SJSA1 (cell line): ENCODE measurements around the gene GRAMD4. TPM values are rescaled to one million over a fixed set of nuclear protein-coding genes. Genes with fewer than 3 reads are reported as not detected.
"Not testable (repeated sequence)": the region's sequence is repeated elsewhere in the genome, so short reads cannot be mapped to it uniquely, and the experiment has no call there.

Source experiments
- DNase-seq, 2 experiments: peaks; one replicate each; pipeline ENCODE4 v3.0.0-alpha.2; 2015 to 2020; ENCODE audit warnings: low spot score in 2 of 2, low read depth in 1 of 2
- H3K27ac ChIP-seq: fragments of 250-450 bp; sonication (Bioruptor Pico); 2 replicates; pipeline ENCODE4 v1.5.1; 2020; ENCODE audit warnings: mild to moderate bottlenecking, moderate library complexity
- H3K27me3 ChIP-seq: fragments of 250-450 bp; sonication (Bioruptor Pico); replicated peaks from 2 replicates; pipeline ENCODE4 v1.5.1; 2020; ENCODE audit warnings: mild to moderate bottlenecking, moderate library complexity
- H3K36me3 ChIP-seq: fragments of 250-450 bp; sonication (Bioruptor Pico); 2 replicates; pipeline ENCODE4 v1.5.1; 2020; ENCODE audit warnings: mild to moderate bottlenecking
- H3K4me1 ChIP-seq: fragments of 250-450 bp; sonication (Bioruptor Pico); replicated peaks from 2 replicates; pipeline ENCODE4 v1.6.1; 2021; ENCODE audit warnings: mild to moderate bottlenecking
- H3K4me3 ChIP-seq: fragments of 250-450 bp; sonication (Bioruptor Pico); 2 replicates; pipeline ENCODE4 v1.5.1; 2020; ENCODE audit warnings: mild to moderate bottlenecking
- H3K9me3 ChIP-seq: fragments of 250-450 bp; sonication (Bioruptor Pico); replicated peaks from 2 replicates; pipeline ENCODE4 v1.5.1; 2020; ENCODE audit warnings: mild to moderate bottlenecking
- total RNA-seq: library from RNA; depleted of rRNA; stranded (reverse); fragments of >200 nt; shearing (Covaris generic); gene quantifications from 2 replicates; pipeline ENCODE4 v1.2.3, GENCODE V29; 2014

The GRAMD4 gene
- total RNA-seq, 1 experiment from 2014 or later, result 5.8 TPM

DNA sequence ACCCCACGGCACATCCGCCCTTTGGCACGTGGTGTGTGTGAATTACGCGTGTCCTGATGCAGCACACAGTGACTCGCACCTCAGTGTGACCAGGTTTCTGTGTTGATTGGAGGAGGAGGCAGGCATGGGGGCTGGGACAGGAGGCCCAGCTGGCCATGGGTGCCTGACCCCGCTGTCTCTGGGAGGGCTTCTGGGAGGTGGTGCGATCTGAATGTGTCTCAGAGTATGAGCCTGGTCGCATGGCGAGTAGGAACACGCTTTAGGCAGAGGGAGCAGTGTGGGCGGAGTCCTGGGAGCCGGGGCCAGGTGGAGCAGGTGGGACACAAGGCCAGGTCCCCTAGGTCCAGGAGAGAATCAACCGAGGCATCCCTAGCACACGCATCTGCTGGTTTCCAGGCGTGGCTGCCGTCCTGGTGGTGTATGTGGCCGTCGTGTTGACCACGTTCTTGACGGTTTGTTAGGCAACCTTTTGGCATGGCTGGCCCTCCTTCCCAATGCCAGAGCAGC, 5.7 kb downstream of the GRAMD4 start:
- Histone ChIP-seq H3K27ac (no peak overlapping the region), H3K4me1 (no peaks in the 10 kb centered on the region), H3K27me3 (no peaks in the 10 kb centered on the region), H3K9me3 (no peaks in the 10 kb centered on the region), H3K4me3 (no peak overlapping the region), H3K36me3 (no peaks in the 10 kb centered on the region)
- no peak for DNase-seq

DNA sequence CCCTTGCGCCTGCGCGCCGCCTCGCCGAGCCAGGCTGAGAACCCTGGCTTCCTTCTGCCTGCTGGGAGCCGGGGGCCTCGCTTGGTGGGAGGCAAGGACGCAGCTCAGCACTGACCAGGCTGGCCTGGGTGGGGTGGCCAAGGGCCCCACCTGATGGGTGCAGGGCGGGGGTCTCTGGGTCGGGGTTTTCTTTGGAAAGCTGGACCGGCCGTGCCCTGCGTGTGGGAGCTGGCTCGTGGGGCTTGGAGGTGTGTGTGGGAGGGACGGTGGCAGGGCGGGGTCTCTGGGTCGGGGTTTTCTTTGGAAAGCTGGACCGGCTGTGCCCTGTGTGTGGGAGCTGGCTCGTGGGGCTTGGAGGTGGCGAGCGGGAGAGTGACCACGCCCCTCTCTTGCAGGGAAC, 6.2 kb downstream of the GRAMD4 start:
- no peak for DNase-seq
- Histone ChIP-seq H3K4me1 (no peaks in the 10 kb centered on the region), H3K36me3 (no peaks in the 10 kb centered on the region), H3K4me3 (no peak overlapping the region), H3K9me3 (no peaks in the 10 kb centered on the region), H3K27me3 (no peaks in the 10 kb centered on the region), H3K27ac (no peak overlapping the region)

DNA sequence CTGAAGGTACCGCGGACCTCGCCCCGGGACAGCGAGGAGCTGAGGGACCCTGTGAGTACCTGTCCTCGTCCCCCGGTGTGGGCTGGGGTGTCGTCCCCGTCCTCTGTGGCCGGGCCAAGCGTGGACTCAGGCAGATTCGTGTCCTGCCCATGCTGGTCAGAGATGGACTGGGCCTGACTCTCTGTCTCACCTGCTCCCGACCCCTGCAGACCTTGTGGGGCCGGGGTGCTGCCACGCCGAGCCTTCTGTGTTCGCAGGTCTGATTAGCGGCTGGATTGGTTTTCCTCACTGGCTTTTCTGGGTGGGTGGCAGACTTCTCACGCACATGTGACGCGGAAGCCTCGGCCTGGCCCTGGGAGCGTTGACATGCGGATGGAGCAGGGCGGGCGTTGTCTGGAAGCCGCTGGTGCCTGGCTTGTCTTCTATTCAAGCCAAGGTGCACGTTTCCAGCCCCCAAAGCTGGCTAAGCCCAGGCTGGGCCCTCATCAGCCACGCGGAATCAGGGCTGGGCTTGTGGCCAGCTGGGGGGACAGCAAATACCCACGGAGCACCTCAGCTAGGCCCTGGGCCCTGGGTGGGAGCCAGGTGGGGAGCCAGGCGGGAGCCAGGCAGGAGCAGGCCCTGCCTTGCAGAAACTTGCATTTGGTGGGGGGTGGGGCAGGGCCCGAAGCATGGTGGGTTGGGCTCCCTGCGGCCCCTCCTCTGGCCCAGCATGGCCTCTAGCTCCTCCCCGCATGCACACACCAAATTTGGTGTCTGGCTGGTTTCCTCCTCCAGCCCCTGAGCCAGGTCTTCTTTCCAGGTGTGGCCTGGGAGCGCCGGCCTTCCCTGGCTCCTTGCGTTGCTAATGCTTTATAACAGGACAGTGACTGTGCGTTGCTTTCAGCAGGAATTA, 7.0 kb downstream of the GRAMD4 start:
- no peak for DNase-seq
- Histone ChIP-seq H3K27me3 (no peaks in the 10 kb centered on the region), H3K36me3 (no peaks in the 10 kb centered on the region), H3K4me1 (no peaks in the 10 kb centered on the region), H3K9me3 (no peaks in the 10 kb centered on the region), H3K27ac (no peak overlapping the region), H3K4me3 (no peak overlapping the region)

DNA sequence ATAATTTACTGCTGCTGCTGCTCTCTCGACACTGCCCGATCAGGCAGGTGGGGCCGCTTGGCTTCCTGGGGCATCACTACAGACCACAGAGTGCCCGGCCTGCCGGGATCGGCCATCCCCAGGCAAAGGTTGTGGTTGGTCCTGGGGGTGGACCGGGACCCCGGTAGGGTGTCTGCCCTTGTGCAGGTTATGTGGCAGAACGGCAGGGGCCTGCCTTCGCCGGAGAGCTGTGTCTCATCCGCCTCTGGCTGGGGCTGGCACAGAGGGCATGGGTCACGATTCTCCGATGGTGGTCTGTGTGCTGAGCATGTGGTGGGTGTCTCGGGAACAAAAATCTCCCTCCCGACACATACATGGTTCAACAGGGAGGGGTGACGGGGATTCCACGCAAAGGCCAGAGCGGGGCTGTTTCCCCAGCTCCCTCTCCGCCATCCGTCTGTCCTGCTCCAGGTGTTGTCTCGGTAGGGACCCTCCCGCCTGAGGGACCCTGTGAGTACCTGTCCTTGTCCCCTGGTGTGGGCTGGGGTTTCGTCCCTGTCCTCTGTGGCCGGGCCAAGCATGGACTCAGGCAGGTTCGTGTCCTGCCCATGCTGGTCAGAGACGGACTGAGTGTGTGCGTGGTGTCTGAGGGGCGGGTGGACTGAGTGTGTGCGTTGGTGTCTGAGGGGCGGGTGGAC, 7.8 kb downstream of the GRAMD4 start:
- DNase-seq, result no peak
- no peak overlapping the region for H3K27ac ChIP-seq
- H3K4me3 ChIP-seq, result no peak overlapping the region
- H3K4me1 ChIP-seq, result no peaks in the 10 kb centered on the region
- H3K27me3 ChIP-seq, result no peaks in the 10 kb centered on the region
- no peaks in the 10 kb centered on the region for H3K9me3 ChIP-seq
- H3K36me3 ChIP-seq, result no peaks in the 10 kb centered on the region

DNA sequence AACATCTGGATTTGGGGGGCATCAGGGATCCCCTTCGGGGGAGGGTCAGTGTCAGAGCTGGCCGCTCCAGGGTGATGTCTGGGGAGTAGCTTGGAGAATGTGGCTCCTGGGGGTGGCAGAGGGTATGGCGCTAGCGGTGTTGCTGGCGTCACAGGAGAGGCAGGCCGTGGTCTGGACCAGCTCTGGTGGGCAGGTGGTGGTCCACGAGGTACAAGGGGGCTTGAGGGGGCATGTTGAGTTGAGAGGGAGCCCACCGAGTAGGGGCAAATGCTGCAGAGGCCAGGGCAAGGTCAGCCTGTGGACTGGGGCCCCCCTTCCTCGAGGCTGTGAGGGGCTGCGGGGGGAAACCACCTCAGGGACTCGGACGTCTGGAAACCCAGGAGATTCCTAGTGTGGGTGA, 8.6 kb downstream of the GRAMD4 start:
- Histone ChIP-seq H3K4me1 (no peaks in the 10 kb centered on the region), H3K4me3 (no peak overlapping the region), H3K27me3 (no peaks in the 10 kb centered on the region), H3K27ac (no peak overlapping the region), H3K36me3 (no peaks in the 10 kb centered on the region), H3K9me3 (no peaks in the 10 kb centered on the region)
- no peak for DNase-seq

DNA sequence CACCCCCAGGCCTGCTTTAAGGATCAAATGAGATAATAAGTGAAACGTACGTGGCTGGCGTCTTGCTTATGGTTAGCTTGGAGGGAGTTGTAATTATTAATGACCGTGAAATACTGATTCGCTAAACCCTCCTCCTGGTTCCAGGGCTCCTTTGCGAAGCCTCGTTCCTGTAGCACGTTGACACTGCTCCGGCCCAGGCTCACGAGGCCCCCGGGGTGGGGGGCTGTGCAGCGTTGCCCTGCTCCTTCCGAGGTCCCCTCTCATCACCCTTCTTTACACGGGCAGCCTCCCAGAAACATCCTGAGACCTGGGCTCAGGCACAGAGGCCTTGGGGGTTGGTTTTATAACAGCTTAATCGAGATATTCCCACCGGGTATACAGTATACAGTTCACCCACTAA, 9.1 kb downstream of the GRAMD4 start:
- DNase-seq, result no peak

DNA sequence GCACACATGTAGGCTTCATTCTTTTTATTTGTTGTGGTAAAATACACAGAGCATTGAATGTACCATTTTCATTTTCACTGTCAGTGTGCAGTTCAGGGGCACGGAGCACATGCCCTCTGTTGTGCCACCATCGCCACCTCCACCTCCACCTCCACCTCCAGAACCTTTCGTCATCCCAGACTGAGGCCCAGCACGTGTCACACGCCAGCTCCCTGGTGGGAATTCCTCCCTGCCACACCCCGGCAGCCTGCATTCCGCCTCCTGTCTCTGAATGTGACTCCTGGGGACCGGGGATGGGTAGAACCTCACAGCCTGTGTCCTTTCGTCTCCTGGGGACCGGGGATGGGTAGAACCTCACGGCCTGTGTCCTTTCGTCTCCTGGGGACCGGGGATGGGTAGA, 10.9 kb downstream of the GRAMD4 start:
- H3K36me3 ChIP-seq, result no peaks in the 10 kb centered on the region
- no peaks in the 10 kb centered on the region for H3K27me3 ChIP-seq
- H3K27ac ChIP-seq, result no peak overlapping the region
- no peak for DNase-seq
- H3K9me3 ChIP-seq, result no peaks in the 10 kb centered on the region
- H3K4me1 ChIP-seq, result no peaks in the 10 kb centered on the region
- no peak overlapping the region for H3K4me3 ChIP-seq

More for the DNA sequence above, 9.1 kb downstream of the GRAMD4 start:
- no peak overlapping the region for H3K27ac ChIP-seq
- no peak overlapping the region for H3K4me3 ChIP-seq
- no peaks in the 10 kb centered on the region for H3K9me3 ChIP-seq
- H3K27me3 ChIP-seq, result no peaks in the 10 kb centered on the region
- H3K36me3 ChIP-seq, result no peaks in the 10 kb centered on the region
- no peaks in the 10 kb centered on the region for H3K4me1 ChIP-seq

DNA sequence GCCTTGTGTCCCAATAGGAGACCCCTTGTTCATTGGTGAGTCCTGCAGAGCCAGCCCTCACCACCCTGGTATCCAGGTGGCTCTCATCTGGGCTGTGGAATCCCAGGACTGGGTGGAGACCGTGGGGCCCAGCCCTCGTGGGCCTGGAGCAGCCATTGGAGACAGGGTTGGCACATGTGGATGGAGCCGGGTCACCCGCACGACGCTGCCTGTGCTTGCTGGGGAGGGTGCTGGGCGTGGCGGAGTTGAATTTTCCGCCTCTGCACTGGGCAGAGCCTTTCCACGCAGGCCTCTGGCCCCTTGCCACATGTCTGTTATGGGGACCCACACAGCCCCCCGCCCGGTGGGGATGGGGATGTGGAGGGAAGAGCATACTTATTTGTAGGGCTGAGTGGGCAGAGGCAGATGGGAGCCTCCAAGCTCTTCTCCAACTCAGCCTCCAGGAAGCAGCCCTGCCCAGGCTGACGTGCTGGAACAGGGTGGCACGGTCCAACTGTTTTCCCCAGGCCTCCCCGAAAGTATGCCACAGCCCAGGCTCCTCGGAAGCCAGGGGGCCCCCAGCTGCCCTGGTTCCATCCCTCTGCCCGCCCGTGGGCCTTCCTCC, 12.6 kb downstream of the GRAMD4 start:
- Histone ChIP-seq H3K9me3 (no peaks in the 10 kb centered on the region), H3K4me3 (no peak overlapping the region), H3K36me3 (no peaks in the 10 kb centered on the region), H3K27me3 (no peaks in the 10 kb centered on the region), H3K4me1 (no peaks in the 10 kb centered on the region), H3K27ac (no peak overlapping the region)
- DNase-seq, result no peak

DNA sequence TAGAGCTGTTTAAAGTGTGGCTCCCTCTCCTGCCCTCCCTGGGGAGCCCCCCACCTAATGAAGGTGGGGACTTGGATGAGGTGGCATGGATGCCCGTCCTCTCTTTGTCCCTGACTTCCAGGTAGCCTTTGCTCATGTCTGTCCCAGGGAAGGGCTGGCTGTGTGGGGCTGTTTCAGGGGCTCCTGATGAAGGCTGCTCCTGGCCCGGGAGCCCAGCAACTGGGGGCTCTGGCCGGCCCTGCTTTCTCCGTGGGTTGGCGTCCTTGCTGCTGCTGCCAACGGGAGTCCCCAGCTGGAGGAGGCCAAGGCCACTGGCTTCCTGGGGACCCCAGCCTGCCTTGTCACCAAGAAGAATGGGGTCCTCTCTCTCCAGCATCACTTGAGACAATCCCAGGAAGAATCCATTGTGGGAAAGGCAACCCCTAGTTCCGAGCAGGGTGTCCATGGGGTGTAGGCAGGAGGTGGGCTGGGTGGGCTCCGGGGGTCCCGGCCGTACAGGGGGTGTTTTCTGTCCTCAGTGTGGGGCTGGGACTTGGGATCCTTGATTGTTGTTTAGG, 13.2 kb downstream of the GRAMD4 start:
- no peak for DNase-seq
- H3K4me1 ChIP-seq, result no peaks in the 10 kb centered on the region
- H3K27ac ChIP-seq, result no peak overlapping the region
- H3K36me3 ChIP-seq, result no peaks in the 10 kb centered on the region
- H3K27me3 ChIP-seq, result no peaks in the 10 kb centered on the region
- no peaks in the 10 kb centered on the region for H3K9me3 ChIP-seq
- no peak overlapping the region for H3K4me3 ChIP-seq

DNA sequence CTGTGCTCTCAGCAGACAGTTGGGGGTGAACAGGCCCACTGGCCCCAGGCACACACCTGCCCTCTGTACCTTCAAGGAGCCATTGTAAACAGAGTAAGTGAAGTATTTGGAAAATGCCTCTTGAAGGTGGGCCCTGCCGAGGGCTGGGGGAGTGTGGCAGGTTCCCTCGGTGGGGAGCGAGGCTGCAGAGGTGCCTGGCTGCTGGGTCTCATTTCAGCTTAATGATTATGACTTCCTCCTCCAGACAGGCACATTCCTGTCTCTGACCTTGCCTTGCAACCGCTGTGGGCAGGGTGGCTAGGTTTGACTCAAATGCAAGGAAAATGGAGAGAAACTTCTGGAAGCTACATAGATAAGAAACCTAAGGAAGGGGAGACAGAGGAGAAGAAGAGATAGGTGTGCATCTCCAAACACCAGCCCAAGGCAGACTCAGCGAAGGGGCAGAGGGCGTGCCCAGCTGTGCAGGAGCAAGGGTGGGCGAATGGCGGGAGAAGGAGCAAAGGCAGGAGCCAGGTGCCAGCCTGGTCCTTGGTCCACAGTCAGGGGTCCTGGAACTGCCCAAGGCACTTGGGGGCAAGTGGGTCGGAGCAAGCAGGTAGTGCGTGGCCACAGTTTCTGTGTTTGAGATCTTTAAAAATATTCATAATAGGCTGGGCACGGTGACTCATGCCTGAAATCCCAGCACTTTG, 14.0 kb downstream of the GRAMD4 start:
- DNase-seq, result no peak
- Histone ChIP-seq H3K4me3 (no peak overlapping the region), H3K27me3 (no peaks in the 10 kb centered on the region)

DNA sequence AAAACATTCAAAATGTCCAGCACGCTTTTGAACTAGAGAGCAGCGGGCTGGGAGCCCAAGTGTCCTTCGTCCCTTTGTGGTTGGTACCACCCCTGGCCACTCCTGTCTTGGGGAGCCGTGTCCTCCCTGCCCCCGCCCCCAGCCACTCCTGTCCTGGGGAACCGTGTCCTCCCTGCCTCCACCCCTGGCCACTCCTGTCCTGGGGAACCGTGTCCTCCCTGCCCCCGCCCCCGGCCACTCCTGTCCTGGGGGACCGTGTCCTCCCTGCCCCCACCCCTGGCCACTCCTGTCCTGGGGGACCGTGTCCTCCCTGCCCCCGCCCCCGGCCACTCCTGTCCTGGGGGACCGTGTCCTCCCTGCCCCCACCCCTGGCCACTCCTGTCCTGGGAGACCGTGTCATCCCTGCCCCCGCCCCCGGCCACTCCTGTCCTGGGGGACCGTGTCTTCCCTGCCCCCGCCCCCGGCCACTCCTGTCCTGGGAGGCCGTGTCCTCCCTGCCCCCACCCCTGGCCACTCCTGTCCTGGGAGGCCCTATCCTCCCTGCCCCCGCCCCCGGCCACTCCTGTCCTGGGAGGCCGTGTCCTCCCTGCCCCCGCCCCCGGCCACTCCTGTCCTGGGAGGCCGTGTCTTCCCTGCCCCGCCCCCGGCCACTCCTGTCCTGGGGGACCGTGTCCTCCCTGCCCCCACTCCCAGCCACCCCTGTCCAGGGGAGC, 14.9 kb downstream of the GRAMD4 start:
- H3K27me3 ChIP-seq, DNase-seq, H3K36me3 ChIP-seq, H3K9me3 ChIP-seq, H3K27ac ChIP-seq, H3K4me3 ChIP-seq, H3K4me1 ChIP-seq: not testable (repeated sequence)

More for the DNA sequence above, 14.0 kb downstream of the GRAMD4 start:
- no peaks in the 10 kb centered on the region for H3K36me3 ChIP-seq
- no peaks in the 10 kb centered on the region for H3K9me3 ChIP-seq
- no peak overlapping the region for H3K27ac ChIP-seq
- no peaks in the 10 kb centered on the region for H3K4me1 ChIP-seq

DNA sequence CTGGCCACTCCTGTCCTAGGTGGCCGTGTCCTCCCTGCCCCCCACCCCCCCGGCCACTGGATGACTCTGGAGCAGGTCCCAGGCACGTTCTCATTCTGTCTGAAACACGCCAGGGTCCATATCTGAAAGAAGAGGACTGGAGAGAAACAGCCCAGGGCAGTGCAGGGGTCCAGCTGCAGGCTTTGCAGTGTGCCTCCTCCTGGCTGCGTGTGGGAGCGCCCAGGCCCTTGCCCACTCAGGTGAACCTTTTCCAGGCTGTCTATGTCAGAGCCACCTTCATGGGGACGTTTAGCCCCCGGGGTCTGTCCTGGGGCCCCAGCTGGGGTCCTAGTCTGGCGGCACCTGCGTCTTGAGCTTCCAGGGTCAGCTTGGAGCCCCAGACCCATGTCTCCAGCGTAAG, 15.6 kb downstream of the GRAMD4 start:
- no peak overlapping the region for H3K27ac ChIP-seq
- H3K4me3 ChIP-seq, result no peak overlapping the region
- no peaks in the 10 kb centered on the region for H3K27me3 ChIP-seq
- H3K4me1 ChIP-seq, result no peaks in the 10 kb centered on the region
- no peaks in the 10 kb centered on the region for H3K36me3 ChIP-seq
- no peaks in the 10 kb centered on the region for H3K9me3 ChIP-seq
- DNase-seq, result no peak
